D721Med (cell line): ENCODE results near the gene EXOC4.

Source experiments
- DNase-seq: peaks from one replicate; pipeline ENCODE4 v3.0.0; 2011; ENCODE audit warnings: low spot score; ENCODE audit not compliant: insufficient read length
- FAIRE-seq: peaks from 2 replicates; lab custom pipeline; 2011; peaks lifted over from hg19 to GRCh38; lab: Jason Lieb, UNC
- TF ChIP-seq, protein P1 (sequence below): IDR thresholded peaks from 2 replicates; pipeline ENCODE4 v1.5.1; 2012; ENCODE audit warnings: mild to moderate bottlenecking, control low read depth; ENCODE audit not compliant: insufficient read depth; ENCODE audit errors: missing control alignments

Gene EXOC4

DNA sequence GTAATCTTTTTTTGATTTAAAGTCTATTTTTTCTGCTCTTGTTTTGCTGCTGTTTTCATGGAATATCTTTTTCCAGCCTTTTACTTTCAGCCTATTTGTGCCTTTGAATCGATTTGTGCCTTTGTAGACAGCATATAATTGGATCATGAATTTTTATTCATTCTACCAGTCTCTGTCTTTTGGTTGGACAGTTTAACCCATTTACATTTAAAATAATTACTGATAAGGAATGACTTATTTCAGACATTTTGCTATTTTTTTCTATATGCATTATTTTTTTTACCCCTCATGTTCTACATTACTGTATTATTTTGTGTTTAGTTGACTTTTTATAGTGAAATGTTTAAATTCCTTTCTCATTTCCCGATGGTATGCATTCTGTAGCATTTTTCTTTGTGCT, 99.6 kb downstream of the EXOC4 start:
- no peak for FAIRE-seq
- TF ChIP-seq, protein P1, sequence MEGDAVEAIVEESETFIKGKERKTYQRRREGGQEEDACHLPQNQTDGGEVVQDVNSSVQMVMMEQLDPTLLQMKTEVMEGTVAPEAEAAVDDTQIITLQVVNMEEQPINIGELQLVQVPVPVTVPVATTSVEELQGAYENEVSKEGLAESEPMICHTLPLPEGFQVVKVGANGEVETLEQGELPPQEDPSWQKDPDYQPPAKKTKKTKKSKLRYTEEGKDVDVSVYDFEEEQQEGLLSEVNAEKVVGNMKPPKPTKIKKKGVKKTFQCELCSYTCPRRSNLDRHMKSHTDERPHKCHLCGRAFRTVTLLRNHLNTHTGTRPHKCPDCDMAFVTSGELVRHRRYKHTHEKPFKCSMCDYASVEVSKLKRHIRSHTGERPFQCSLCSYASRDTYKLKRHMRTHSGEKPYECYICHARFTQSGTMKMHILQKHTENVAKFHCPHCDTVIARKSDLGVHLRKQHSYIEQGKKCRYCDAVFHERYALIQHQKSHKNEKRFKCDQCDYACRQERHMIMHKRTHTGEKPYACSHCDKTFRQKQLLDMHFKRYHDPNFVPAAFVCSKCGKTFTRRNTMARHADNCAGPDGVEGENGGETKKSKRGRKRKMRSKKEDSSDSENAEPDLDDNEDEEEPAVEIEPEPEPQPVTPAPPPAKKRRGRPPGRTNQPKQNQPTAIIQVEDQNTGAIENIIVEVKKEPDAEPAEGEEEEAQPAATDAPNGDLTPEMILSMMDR: no peak
- DNase-seq: no peak

DNA sequence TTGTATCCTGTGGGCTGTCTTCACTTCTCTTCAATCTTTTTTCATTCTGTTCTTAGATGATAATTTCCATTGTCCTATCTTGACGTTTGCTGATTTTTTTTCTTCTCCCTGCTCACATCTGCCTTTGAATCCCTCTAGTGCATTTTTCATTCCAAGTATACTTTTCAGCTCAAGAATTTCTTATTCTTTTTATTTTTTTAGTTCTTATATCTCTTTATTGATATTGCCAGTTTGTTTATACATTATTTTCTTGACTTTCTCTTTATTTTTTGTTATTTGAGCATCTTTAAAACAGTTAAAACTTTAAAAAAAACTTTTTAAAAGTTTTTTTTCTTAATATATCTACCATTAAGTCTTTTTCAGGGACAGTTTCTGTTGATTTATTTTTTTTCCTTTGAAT, 100.9 kb downstream of the EXOC4 start:
- DNase-seq: no peak
- no peak for FAIRE-seq
- TF ChIP-seq, protein P1: no peak

DNA sequence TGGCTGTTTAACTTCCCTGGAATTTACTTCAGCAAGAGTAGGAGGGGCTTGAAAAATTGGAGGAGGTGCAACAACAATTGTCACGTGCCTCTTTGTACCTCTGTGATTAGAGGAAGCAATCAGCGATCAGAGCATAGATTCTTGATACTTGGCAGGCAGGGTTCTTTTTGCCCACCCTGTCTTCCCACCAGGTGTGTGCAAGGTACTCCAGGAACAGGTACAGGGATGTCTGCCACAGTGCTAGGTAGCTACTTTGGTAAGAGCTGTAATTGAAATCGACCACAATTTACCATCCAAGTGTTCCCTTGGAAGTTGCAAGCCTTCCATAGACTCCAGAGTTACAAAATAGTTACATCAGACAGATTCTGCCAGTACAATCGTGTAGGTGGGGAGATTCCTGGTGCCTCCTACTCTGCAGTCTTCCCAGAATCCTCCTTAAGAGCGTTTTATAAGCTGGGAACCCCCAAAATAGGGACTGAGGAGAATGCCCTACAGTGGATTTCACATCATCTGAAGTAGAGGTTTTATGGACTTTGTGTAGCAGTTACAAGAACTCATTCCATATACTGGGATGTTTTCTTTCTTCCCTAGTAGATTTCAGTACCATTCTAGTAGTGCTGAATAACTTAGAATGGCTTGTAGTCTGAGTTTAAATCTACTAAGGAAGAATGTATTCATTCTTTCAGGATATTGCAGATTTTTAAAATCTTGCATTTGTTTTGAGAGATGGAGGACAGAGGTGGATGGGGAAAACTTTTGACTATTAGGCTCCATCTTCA, 101.9 kb downstream of the EXOC4 start:
- DNase-seq: no peak
- TF ChIP-seq, protein P1: no peak
- FAIRE-seq: no peak

DNA sequence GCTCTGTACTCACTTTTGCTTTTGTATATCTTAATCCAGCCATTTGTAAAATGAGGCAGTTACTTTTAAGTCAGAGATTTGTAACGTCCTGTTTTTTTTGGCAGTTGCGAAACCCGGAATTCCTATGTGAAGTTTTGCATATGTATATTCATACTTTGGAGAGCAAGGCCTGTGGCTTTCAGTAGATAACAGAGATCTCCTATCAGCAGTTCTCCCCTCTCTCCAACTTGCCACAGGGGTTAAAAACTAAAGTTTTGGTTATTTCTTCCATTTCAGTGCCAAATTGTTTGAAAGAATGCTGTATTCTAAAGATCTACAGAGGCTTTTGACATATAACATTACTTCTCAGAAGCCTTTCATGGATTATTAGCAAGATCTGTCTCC, 102.4 kb downstream of the EXOC4 start:
- TF ChIP-seq, protein P1: no peak
- FAIRE-seq (no peak), DNase-seq (no peak)

DNA sequence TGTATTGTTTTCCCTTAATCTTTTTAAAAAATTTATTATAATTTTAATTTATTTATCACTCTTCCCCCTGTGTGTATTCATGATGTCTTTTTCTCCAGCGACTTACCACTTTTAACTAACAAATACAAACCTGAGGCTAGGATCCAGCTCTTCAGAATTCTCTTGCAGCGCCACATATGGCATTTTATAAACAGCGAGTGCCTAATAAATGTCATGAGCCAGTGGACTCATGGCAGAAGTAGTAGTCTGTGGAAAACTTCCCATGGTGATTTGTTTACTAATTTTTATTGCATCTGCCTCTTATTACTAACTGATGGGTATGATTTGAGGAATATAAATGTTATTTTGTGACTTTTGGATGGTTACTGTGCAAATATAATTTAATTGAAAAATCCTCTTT, 102.9 kb downstream of the EXOC4 start:
- DNase-seq: no peak
- TF ChIP-seq, protein P1: no peak
- no peak for FAIRE-seq

DNA sequence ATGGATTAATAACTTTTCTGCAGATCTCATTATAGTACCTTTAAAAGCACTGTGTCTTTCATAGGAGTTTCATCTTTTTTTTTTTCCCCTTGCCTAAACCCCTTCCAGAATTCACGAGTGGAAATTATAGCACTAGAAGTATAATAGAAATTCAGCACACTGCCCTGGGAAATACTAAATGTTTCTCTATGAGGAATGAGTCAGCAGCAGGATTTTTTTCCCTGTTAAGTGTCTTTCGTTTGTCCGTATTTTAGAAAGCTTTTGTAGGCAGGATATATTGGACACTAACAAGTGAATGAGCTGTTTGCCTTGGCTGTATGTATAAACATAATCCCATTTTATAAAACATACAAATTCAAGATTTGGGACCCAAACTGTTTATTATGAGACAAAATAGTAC, 105.8 kb downstream of the EXOC4 start:
- TF ChIP-seq, protein P1: no peak
- FAIRE-seq (no peak), DNase-seq (no peak)

DNA sequence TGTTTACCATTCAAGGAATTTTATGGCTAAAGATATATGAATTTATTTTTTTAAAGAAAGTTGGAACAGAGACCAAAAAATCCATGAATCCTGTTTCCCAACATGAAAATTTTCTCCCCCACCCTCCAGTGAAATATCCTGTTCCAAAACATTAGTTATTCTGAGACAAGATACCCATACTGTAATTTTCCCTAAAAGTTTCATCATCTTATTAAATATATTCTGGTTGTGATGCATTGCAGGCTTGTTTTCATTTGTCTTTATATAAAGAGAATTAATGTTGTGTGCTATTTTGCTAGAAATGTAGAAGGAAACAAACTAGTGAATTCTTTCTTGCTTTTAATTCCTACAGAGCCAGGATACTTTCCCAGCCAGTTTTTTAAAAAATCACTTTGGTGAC, 106.6 kb downstream of the EXOC4 start:
- DNase-seq (no peak), FAIRE-seq (no peak)
- TF ChIP-seq, protein P1: no peak
